GM18868 (cell line): ENCODE measurements around the gene ZFR2.
"Not testable (repeated sequence)": the region's sequence is repeated elsewhere in the genome, so short reads cannot be mapped to it uniquely, and the experiment has no call there.

Experiments used
- ATAC-seq: cut with Tn5 transposase; IDR thresholded peaks from one replicate; pipeline ENCODE4 v1.9.1; 2021; ENCODE audit warnings: mild to moderate bottlenecking, moderate library complexity; ENCODE audit not compliant: unreplicated experiment

ZFR2 gene

DNA sequence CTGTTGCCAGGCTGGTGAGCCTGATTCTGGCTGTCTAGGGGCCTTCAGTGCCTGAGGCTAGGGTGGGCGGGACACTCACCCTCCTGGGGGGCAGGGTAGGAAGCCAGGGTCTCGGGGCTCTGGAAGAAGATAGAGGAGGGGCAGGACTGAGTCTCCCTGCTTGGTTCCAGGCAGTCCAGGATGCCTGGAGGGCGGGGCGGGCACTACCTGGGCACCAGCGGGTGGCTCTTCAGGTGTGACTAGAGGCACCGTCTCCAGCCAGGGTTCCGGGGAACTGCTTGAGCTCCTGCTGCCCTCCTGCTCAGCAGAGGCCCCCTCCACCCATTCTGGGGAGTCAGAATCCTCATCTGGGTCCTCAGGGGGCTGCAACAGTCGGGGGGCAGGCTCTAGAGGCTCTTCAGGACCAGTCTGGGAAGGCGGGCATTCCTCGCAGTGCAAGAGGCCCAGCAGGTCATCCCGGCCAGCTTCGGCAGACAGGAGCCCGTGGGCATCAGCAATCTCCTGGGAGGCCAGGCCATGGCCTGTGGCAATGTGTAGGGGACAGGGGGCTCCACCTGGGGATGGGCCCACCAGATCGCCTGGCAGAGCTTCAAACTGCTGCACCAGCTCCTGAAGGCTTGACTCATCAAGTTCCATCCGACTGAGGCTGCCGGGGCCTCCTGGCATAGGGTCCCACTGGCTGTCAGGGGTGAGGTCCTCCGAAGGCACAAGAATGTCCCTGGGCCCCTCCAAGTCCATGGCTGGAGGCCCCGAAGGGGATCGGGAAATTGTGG is 109.2 kb downstream of the ZFR2 start:
- ATAC-seq = no peak

DNA sequence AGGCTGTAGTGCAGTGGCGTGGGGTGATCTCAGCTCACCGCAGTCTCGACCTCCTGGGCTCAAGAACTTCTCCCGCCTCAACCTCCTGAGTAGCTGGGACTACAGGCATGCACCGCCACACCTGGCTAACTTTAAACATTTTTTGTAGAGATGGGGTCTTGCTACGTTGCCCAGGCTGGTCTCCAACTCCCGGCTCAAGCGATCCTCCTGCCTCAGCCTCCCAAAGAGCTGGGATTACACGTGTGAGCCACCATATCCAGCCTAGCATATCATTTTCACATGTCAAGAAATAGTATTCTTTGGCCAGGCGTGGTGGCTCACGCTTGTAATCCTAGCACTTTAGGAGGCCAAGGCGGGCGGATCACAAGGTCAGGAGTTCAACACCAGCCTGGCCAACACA is 110.5 kb downstream of the ZFR2 start:
- ATAC-seq = not testable (repeated sequence)

DNA sequence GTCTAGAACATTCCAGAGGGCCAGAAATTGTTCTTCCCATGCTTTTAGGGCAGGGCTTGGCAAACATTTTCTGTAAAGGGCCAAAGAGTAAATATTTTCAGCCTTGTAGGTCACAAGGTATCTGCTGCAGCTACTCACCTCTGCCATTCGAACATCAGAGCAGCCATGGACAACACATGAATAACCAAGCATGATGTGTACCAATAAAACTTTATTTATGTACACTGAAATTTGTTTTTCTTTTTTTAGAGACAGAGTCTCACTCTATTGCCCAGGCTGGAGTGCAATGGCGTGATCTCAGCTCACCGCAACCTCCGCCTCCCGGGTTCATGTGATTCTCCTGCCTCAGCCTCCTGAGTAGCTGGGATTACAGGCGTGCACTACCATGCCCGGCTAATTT is 111.1 kb downstream of the ZFR2 start:
- not testable (repeated sequence) for ATAC-seq
